Osteocyte (in vitro differentiated cells): ENCODE data around the gene OCIAD1. TPM values are rescaled to one million over a fixed set of nuclear protein-coding genes. Genes with fewer than 3 reads are reported as not detected.
"Not testable (repeated sequence)": the region's sequence is repeated elsewhere in the genome, so short reads cannot be mapped to it uniquely, and the experiment has no call there.

Source experiments
- DNase-seq: peaks from one replicate; pipeline ENCODE4 v3.0.0; 2021; ENCODE audit warnings: mixed read lengths; ENCODE audit not compliant: unreplicated experiment; ENCODE audit errors: extremely low spot score
- H3K27ac Mint-ChIP-seq: one replicate; pipeline ENCODE4 v1.8.0; 2021; ENCODE audit warnings: mild to moderate bottlenecking, mixed read lengths; ENCODE audit not compliant: unreplicated experiment
- H3K27me3 Mint-ChIP-seq: one replicate; pipeline ENCODE4 v1.8.0; 2021; ENCODE audit warnings: mixed read lengths; ENCODE audit not compliant: unreplicated experiment
- H3K36me3 Mint-ChIP-seq: one replicate; pipeline ENCODE4 v1.8.0; 2021; ENCODE audit warnings: mixed read lengths; ENCODE audit not compliant: unreplicated experiment
- H3K4me1 Mint-ChIP-seq: one replicate; pipeline ENCODE4 v1.8.0; 2021; ENCODE audit warnings: mixed read lengths; ENCODE audit not compliant: unreplicated experiment
- H3K4me3 Mint-ChIP-seq: one replicate; pipeline ENCODE4 v1.8.0; 2021; ENCODE audit warnings: mild to moderate bottlenecking, moderate library complexity, mixed read lengths; ENCODE audit not compliant: unreplicated experiment
- H3K9me3 Mint-ChIP-seq: one replicate; pipeline ENCODE4 v1.8.0; 2021; ENCODE audit warnings: mixed read lengths; ENCODE audit not compliant: unreplicated experiment
- CTCF ChIP-seq: fragments of 200-600 bp; sonication (generic); IDR thresholded peaks from 2 replicates; pipeline ENCODE4 v1.5.0; 2021; ENCODE audit warnings: antibody characterized with exemption, mild to moderate bottlenecking, moderate library complexity
- total RNA-seq: library from RNA; stranded (reverse); gene quantifications from 2 replicates; pipeline ENCODE4 v1.2.1, GENCODE V29; 2021

The OCIAD1 gene
- total RNA-seq, 1 donor from 2014 or later: 165 TPM

GRCh38 chr4:48863728-48864127 is 32.8 kb downstream of the OCIAD1 start:
- Mint-ChIP-seq H3K36me3 (peaks cover 20% of the 10 kb centered on the region), H3K27me3 (no peaks in the 10 kb centered on the region), H3K9me3 (peaks cover 7% of the 10 kb centered on the region), H3K4me3 (no peak overlapping the region), H3K4me1 (no peaks in the 10 kb centered on the region), H3K27ac (no peak overlapping the region)
- no peak for DNase-seq
- no peak for TF ChIP-seq CTCF

DNA sequence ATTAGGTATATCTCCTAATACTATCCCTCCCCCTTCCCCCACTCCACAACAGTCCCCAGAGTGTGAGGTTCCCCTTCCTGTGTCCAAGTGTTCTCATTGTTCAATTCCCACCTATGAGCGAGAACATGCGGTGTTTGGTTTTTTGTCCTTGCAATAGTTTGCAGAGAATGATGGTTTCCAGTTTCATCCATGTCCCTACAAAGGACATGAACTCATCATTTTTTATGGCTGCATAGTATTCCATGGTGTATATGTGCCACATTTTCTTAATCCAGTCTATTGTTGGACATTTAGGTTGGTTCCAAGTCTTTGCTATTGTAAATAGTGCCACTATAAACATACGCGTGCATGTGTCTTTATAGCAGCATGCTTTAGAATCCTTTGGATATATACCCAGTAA is 33.8 kb downstream of the OCIAD1 start:
- not testable (repeated sequence) for H3K4me3 Mint-ChIP-seq, DNase-seq, H3K27me3 Mint-ChIP-seq, H3K27ac Mint-ChIP-seq, H3K4me1 Mint-ChIP-seq
- Mint-ChIP-seq H3K9me3 (peaks cover 13% of the 10 kb centered on the region), H3K36me3 (peaks cover 18% of the 10 kb centered on the region)

DNA sequence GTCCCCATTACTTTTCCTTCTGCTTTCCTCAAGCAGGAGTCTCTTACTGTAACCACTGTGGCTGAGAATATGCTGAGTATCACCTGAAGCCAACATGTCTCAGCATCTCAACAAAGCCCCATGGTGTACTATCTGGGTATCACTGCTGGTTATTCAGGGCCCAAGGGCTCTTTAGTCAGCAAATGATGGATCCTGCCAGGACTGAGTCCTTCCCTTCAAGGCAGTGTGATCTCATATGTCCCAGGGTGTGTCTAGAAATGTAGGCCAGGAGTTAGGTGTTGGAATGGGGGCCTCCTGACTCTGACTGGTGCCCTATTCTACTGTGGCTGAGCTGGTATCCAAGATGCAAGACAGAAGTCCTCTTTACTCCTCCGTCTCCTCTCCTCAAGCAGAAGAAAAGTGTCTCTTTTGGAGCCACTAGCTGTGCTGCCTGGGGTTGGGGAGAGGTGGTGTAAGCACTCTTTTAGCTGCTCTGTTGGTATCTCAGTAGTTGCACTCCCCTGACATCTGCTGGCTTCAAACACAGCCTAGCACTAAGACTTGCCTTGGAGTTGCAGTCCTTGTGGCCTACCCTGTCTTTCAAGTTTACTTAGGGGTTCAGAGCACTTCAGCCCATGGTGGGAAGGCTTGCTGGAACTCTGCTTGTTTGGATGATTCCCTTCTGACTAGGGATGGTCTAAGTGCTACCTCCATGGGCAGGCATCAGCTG is 47.1 kb downstream of the OCIAD1 start:
- Mint-ChIP-seq H3K9me3 (peaks cover 7% of the 10 kb centered on the region), H3K27me3 (no peaks in the 10 kb centered on the region), H3K4me1 (no peaks in the 10 kb centered on the region), H3K36me3 (no peaks in the 10 kb centered on the region), H3K4me3 (no peak overlapping the region), H3K27ac (no peak overlapping the region)
- DNase-seq: no peak
- no peak for TF ChIP-seq CTCF

DNA sequence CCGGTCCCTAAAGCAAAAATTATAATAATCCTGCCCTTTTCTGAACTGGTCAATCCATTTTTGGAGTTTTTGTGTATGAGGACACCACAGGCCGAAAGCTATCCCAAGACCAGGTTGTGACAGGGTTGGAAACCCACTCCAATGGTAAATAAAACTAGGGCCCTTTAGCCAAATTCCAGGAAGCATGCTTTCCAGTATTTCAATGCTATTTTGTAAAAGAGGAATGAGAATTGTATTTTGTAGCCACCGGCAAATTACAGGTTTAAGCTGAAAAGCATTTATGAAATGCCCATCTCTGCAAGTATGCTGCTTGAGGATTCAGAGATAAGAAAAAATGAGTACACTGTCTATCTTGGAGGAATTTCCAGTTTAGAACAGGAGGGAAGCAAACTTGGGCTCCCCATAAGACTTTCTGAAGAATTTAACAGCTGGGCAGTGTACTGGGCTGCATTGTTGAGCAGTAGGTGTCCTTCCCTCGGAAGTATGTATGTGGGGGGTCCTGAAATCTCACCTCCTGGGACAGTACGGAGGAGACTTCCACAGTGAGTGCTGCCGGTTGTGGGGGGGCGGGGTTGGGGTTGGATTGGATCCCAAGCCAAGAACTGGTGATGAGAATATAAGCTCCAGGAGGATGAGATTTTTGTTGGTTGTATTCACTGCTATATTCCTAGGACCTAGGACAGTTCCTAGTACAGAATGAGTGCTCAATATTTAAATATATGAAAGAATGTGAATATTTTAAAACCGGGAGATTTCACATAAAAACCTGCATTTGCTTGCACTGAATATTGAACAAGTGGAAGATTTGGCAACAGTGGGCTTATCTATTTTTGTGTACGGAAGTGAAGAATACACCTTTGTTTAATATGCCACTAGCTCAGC is 48.9 kb downstream of the OCIAD1 start:
- H3K27me3 Mint-ChIP-seq: no peaks in the 10 kb centered on the region
- no peak for TF ChIP-seq CTCF
- H3K4me3 Mint-ChIP-seq: no peak overlapping the region
- no peak for DNase-seq
- no peaks in the 10 kb centered on the region for H3K4me1 Mint-ChIP-seq
- no peaks in the 10 kb centered on the region for H3K36me3 Mint-ChIP-seq
- H3K27ac Mint-ChIP-seq: no peak overlapping the region
- H3K9me3 Mint-ChIP-seq: no peaks in the 10 kb centered on the region

GRCh38 chr4:48881646-48882045 is 50.8 kb downstream of the OCIAD1 start:
- not testable (repeated sequence) for H3K9me3 Mint-ChIP-seq, H3K27me3 Mint-ChIP-seq, H3K36me3 Mint-ChIP-seq, H3K27ac Mint-ChIP-seq, H3K4me3 Mint-ChIP-seq, DNase-seq, H3K4me1 Mint-ChIP-seq

DNA sequence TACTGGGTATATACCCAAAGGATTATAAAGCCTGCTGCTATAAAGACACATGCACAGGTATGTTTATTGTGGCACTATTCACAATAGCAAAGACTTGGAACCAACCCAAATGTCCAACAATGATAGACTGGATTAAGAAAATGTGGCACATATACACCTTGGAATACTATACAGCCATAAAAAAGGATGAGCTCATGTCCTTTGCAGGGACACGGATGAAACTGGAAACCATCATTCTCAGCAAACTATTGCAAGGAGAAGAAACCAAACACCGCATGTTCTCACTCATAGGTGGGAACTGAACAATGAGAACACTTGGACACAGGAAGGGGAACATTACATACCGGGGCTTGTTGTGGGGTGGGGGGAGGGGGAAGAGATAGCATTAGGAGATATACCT is 58.9 kb downstream of the OCIAD1 start:
- H3K27ac Mint-ChIP-seq, H3K36me3 Mint-ChIP-seq, H3K4me1 Mint-ChIP-seq, H3K4me3 Mint-ChIP-seq, DNase-seq, H3K27me3 Mint-ChIP-seq: not testable (repeated sequence)
- peaks cover 11% of the 10 kb centered on the region for H3K9me3 Mint-ChIP-seq
